ENCODE data around the gene LRFN2. TPM values are rescaled to one million over a fixed set of nuclear protein-coding genes. Genes with fewer than 3 reads are reported as not detected.

The LRFN2 gene
- total and polyA plus RNA-seq, 2 experiments from 2014 or later: 0.29 to 2.5 TPM

- Histone ChIP-seq H2AFZ (no peak overlapping the region), H3K27ac (ENCODE audit: low read depth) (no peak overlapping the region), H3K4me2 (no peak overlapping the region), H3K27me3 (ENCODE audit: insufficient read depth) (no peaks in the 10 kb centered on the region), H3K79me2 (replicated peaks; ENCODE audit: insufficient read depth) (no peaks in the 10 kb centered on the region), H3K4me3 (no peak overlapping the region), H4K20me1 (replicated peaks; ENCODE audit: insufficient read depth) (no peaks in the 10 kb centered on the region), H3K9me2 (ENCODE audit: insufficient read depth) (0 out of 2 replicates have a peak, but pooled peaks cover 7% of the 10 kb centered on the region), H3K36me3 (ENCODE audit: insufficient read depth) (no peaks in the 10 kb centered on the region), H3K4me1 (ENCODE audit: insufficient read depth) (no peaks in the 10 kb centered on the region), H3F3A (replicated peaks; ENCODE audit: low read depth) (no peaks in the 10 kb centered on the region)
- peaks cover 8% of the 10 kb centered on the region for H3K27me3 Mint-ChIP-seq (ENCODE audit: insufficient read depth, low read depth, poor library complexity)
- H3K4me1 Mint-ChIP-seq: no peaks in the 10 kb centered on the region; the same call in 2 of the 3 replicates
- ATAC-seq: no peak
- no peak for DNase-seq (ENCODE audit: low spot score)
- no peaks in the 10 kb centered on the region for H3K36me3 Mint-ChIP-seq (ENCODE audit: low read depth)
- TF ChIP-seq JUNB (IDR thresholded peaks at IDR 0.05; ENCODE audit: unreplicated experiment) (no peak), CTCF (conservative IDR thresholded peaks at IDR 0.05; ENCODE audit: low read depth in 2 of 2) (no peak), ETS1 (IDR thresholded peaks at IDR 0.05) (no peak), ZNF331 (CRISPR knock-in tag; IDR thresholded peaks at IDR 0.05; ENCODE audit: low read depth) (no peak), CREB1 (CRISPR knock-in tag; IDR thresholded peaks at IDR 0.05; ENCODE audit: low read depth) (no peak), ZNF114 (CRISPR knock-in tag; IDR thresholded peaks at IDR 0.05) (no peak), NANOG (IDR thresholded peaks at IDR 0.05; ENCODE audit: borderline replicate concordance) (no peak), EZH2phosphoT487 (IDR thresholded peaks at IDR 0.05; ENCODE audit: unreplicated experiment) (no peak), STAT1 (IDR thresholded peaks at IDR 0.05; ENCODE audit: unreplicated experiment) (no peak), REST (IDR thresholded peaks at IDR 0.05; ENCODE audit: unreplicated experiment) (no peak), ZNF462 (CRISPR knock-in tag; IDR thresholded peaks at IDR 0.05) (no peak), POLR2AphosphoS5 (IDR thresholded peaks at IDR 0.05; ENCODE audit: low read depth) (no peak), EZH2 (IDR thresholded peaks at IDR 0.05; ENCODE audit: low read depth, unreplicated experiment) (no peak)
- no peak overlapping the region for H3K27ac Mint-ChIP-seq
- no peak overlapping the region for H3K4me3 Mint-ChIP-seq
- H3K9me3 Mint-ChIP-seq: no peaks in the 10 kb centered on the region
Measured at GRCh38 chr6:40387127-40387870, 199.9 kb downstream of the LRFN2 start.

All from GM23338 (cell line).